HepG2 (cell line): ENCODE results near the gene ABTB2. TPM values are rescaled to one million over a fixed set of nuclear protein-coding genes. Genes with fewer than 3 reads are reported as not detected.
A peak's percentile ranks its signal among the peaks of the same experiment; 100 is the strongest.

Experiments
- ATAC-seq: fragments of 200-7000 bp; cut with Tn5 transposase; 3 replicates; pipeline ENCODE4 v1.9.1; 2020; ENCODE audit warnings: mild to moderate bottlenecking, moderate library complexity
- BruUV-seq: library from RNA; stranded (reverse); fragments of 400-500 nt; replicated peaks from 2 replicates; lab custom pipeline; 2021; lab: Mats Ljungman, UMichigan
- CTCF ChIA-PET: fragments of 300-600 bp; formaldehyde crosslinking; extraction: SDS; loops from one replicate; lab custom pipeline; 2021; ENCODE audit warnings: low total read pairs, inconsistent platforms, low intra/inter-chr PET ratio; lab: Yijun Ruan, JAX
- POLR2A ChIA-PET: fragments of 350-600 bp; sonication (Branson Sonifier 250); formaldehyde crosslinking; loops from one replicate; lab custom pipeline; 2020; ENCODE audit warnings: antibody characterized with exemption, inconsistent platforms; lab: Yijun Ruan, JAX
- DNase-seq: peaks from one replicate; pipeline ENCODE4 v3.0.0-alpha.2; 2015; ENCODE audit warnings: low spot score
- FAIRE-seq: peaks from 3 replicates; lab custom pipeline; 2011; peaks lifted over from hg19 to GRCh38; lab: Jason Lieb, UNC
- H2AFZ ChIP-seq: one replicate; pipeline ENCODE4 v1.6.1; 2011; ENCODE audit warnings: low read length, inconsistent platforms
- H3K27ac ChIP-seq: fragments of 300-600 bp; 3 replicates; pipeline ENCODE4 v1.8.0; 2011; ENCODE audit warnings: mixed run types, mild to moderate bottlenecking, mixed read lengths, low read length, inconsistent platforms; ENCODE audit not compliant: insufficient read depth; ENCODE audit errors: extremely low read length
- H3K27me3 ChIP-seq, 2 experiments: fragments of 200-600 bp in 1 of 2; 2 replicates in 1 of 2; 3 replicates in 1 of 2; pipeline versions ENCODE4 v1.6.0 to v1.8.0; 2011; ENCODE audit warnings: low read length in 2 of 2, mild to moderate bottlenecking in 2 of 2, moderate library complexity in 2 of 2, inconsistent platforms in 1 of 2; ENCODE audit not compliant: insufficient read depth in 2 of 2, control insufficient read depth in 1 of 2
- H3K36me3 ChIP-seq, 2 experiments: fragments of 200-600 bp in 1 of 2; replicated peaks in 1 of 2; 2 replicates in 1 of 2; 3 replicates in 1 of 2; pipeline versions ENCODE4 v1.5.1 to v1.8.0; 2011; ENCODE audit warnings: low read length in 2 of 2, inconsistent platforms in 1 of 2; ENCODE audit not compliant: insufficient read depth in 2 of 2, control insufficient read depth in 1 of 2
- H3K4me1 ChIP-seq: 2 replicates; pipeline ENCODE4 v1.5.1; 2012; ENCODE audit warnings: low read length, inconsistent platforms; ENCODE audit not compliant: insufficient read depth
- H3K4me2 ChIP-seq: 2 replicates; pipeline ENCODE4 v1.6.0; 2011; ENCODE audit warnings: low read depth, low read length, inconsistent platforms
- H3K4me3 ChIP-seq, 3 experiments: fragments of 200-600 bp in 1 of 3; sonication (generic), shearing (Covaris generic) in 1 of 3; replicated peaks in 1 of 3; 2 replicates each; pipeline ENCODE4 v1.5.1; 2011 to 2016; ENCODE audit warnings: low read length in 3 of 3, inconsistent platforms in 2 of 3, low read depth in 2 of 3, mild to moderate bottlenecking in 2 of 3, control low read depth in 1 of 3, mixed read lengths in 1 of 3; ENCODE audit not compliant: insufficient read depth in 1 of 3
- H3K79me2 ChIP-seq: one replicate; pipeline ENCODE4 v1.6.1; 2011; ENCODE audit warnings: low read length, inconsistent platforms; ENCODE audit not compliant: insufficient read depth
- H3K9ac ChIP-seq: 2 replicates; pipeline ENCODE4 v1.6.0; 2011; ENCODE audit warnings: mild to moderate bottlenecking, low read depth, low read length, inconsistent platforms; ENCODE audit not compliant: insufficient read depth
- H3K9me3 ChIP-seq: 2 replicates; pipeline ENCODE4 v1.5.1; 2012; ENCODE audit warnings: mild to moderate bottlenecking, low read length
- H4K20me1 ChIP-seq: 2 replicates; pipeline ENCODE4 v1.6.0; 2011; ENCODE audit warnings: inconsistent platforms, mild to moderate bottlenecking, low read length, moderate library complexity; ENCODE audit not compliant: insufficient read depth
- CCDC6 ChIP-seq: sonication (generic); formaldehyde crosslinking; IDR thresholded peaks from 2 replicates; pipeline ENCODE4 v1.8.1; 2022; ENCODE audit warnings: mild to moderate bottlenecking, missing genetic modification reagents, moderate library complexity
- DR1 ChIP-seq: sonication (generic); formaldehyde crosslinking; IDR thresholded peaks from 2 replicates; pipeline ENCODE4 v1.8.0; 2021; ENCODE audit warnings: mild to moderate bottlenecking, missing genetic modification reagents, inconsistent platforms
- JUN ChIP-seq: sonication (generic); formaldehyde crosslinking; IDR thresholded peaks from 2 replicates; pipeline ENCODE4 v1.4.0; 2020; ENCODE audit warnings: mild to moderate bottlenecking, missing genetic modification reagents
- MAFK ChIP-seq, 2 experiments: IDR thresholded peaks in 1 of 2; conservative IDR thresholded peaks in 1 of 2; 2 replicates each; pipeline ENCODE4 v1.6.1; 2011; ENCODE audit warnings: improper control_type of control experiment in 2 of 2, low read length in 2 of 2
- MED13 ChIP-seq: sonication (generic); formaldehyde crosslinking; IDR thresholded peaks from 2 replicates; pipeline ENCODE4 v1.5.0; 2020; ENCODE audit warnings: missing genetic modification reagents
- NAIF1 ChIP-seq: sonication (generic); formaldehyde crosslinking; IDR thresholded peaks from 2 replicates; pipeline ENCODE4 v1.5.0; 2020; ENCODE audit warnings: mild to moderate bottlenecking, missing genetic modification reagents, borderline replicate concordance
- PHB2 ChIP-seq: fragments of 450-650 bp; IDR thresholded peaks from 2 replicates; pipeline ENCODE4 v1.6.1; 2018; ENCODE audit not compliant: partially characterized antibody
- RARA ChIP-seq: IDR thresholded peaks from 2 replicates; pipeline ENCODE4 v1.6.1; 2016; ENCODE audit warnings: missing genetic modification reagents, missing compliant biosample characterization
- RFX3 ChIP-seq: IDR thresholded peaks from 2 replicates; pipeline ENCODE4 v1.6.1; 2016; ENCODE audit warnings: missing biosample characterization, missing genetic modification reagents
- TBX2 ChIP-seq: sonication (generic); formaldehyde crosslinking; IDR thresholded peaks from 2 replicates; pipeline ENCODE4 v1.5.0; 2020; ENCODE audit warnings: missing genetic modification reagents, mild to moderate bottlenecking, borderline replicate concordance
- TOE1 ChIP-seq: sonication (generic); formaldehyde crosslinking; IDR thresholded peaks from 2 replicates; pipeline ENCODE4 v1.4.0; 2020; ENCODE audit warnings: mild to moderate bottlenecking, missing genetic modification reagents
- YY1 ChIP-seq: IDR thresholded peaks from 2 replicates; pipeline ENCODE4 v1.6.1; 2011; ENCODE audit warnings: low read length, low read depth, moderate library complexity, mild to moderate bottlenecking; ENCODE audit not compliant: insufficient read depth, insufficient replicate concordance
- ZMYM2 ChIP-seq: sonication (generic); formaldehyde crosslinking; IDR thresholded peaks from 2 replicates; pipeline ENCODE4 v1.8.0; 2022; ENCODE audit warnings: mild to moderate bottlenecking, missing genetic modification reagents
- ZMYM3 ChIP-seq: sonication (generic); formaldehyde crosslinking; IDR thresholded peaks from 2 replicates; pipeline ENCODE4 v1.5.1; 2020; ENCODE audit warnings: mild to moderate bottlenecking, missing genetic modification reagents
- ZNF121 ChIP-seq: sonication (generic); formaldehyde crosslinking; IDR thresholded peaks from 2 replicates; pipeline ENCODE4 v1.5.0; 2020; ENCODE audit warnings: mild to moderate bottlenecking, missing genetic modification reagents
- ZNF224 ChIP-seq: sonication (generic); formaldehyde crosslinking; IDR thresholded peaks from 2 replicates; pipeline ENCODE4 v1.5.0; 2020; ENCODE audit warnings: mild to moderate bottlenecking, missing genetic modification reagents
- ZNF256 ChIP-seq: sonication (generic); formaldehyde crosslinking; conservative IDR thresholded peaks from 2 replicates; pipeline ENCODE4 v1.4.0; 2020; ENCODE audit warnings: missing genetic modification reagents
- ZNF317 ChIP-seq: sonication (generic); formaldehyde crosslinking; IDR thresholded peaks from 2 replicates; pipeline ENCODE4 v1.5.0; 2020; ENCODE audit warnings: mild to moderate bottlenecking, missing genetic modification reagents
- ZNF552 ChIP-seq: sonication (generic); formaldehyde crosslinking; IDR thresholded peaks from 2 replicates; pipeline ENCODE4 v1.9.0; 2022; ENCODE audit warnings: missing genetic modification reagents, mild to moderate bottlenecking, borderline replicate concordance
- WGBS: methylation state at CpG from one replicate; pipeline ENCODE4 v1.1.6; 2017; ENCODE audit warnings: low lambda C conversion rate; 5-methylcytosine and 5-hydroxymethylcytosine counted together
- in situ Hi-C: cut with HindIII; loops from 2 replicates; pipeline ENCODE4 v1.10.0; 2017; ENCODE audit warnings: low pct_unique_long_range_greater_than_20kb; ENCODE audit not compliant: extremely low pct_ligation_motif_present
- intact Hi-C: fragments of 100-400 bp; cut with micrococcal nuclease; formaldehyde crosslinking; loops from one replicate; pipeline ENCODE4 v1.10.0; 2022; ENCODE audit not compliant: unreplicated experiment
- polyA plus RNA-seq, 8 experiments: library from polyadenylated mRNA; depleted of rRNA in 3 of 8; stranded (reverse) in 7 of 8; unstranded in 1 of 8; fragments of >200 nt; fragmentation: Illumina TruSeq in 4 of 8; extraction: Trizol in 4 of 8; gene quantifications; 2 replicates each; pipeline versions ENCODE4 v1.2.1 to v1.2.3, GENCODE V29; 2011 to 2016; ENCODE audit warnings: low read depth in 4 of 8, missing spikeins in 1 of 8, mixed read lengths in 1 of 8; ENCODE audit not compliant: insufficient read depth in 1 of 8
- total RNA-seq, 5 experiments: library from RNA; depleted of rRNA; stranded (reverse); fragments of >200 nt; fragmentation: Illumina TruSeq; extraction: Trizol; gene quantifications; 2 replicates each; pipeline ENCODE4 v1.2.3, GENCODE V29; 2016; ENCODE audit warnings: low read depth in 1 of 5
- TF ChIP-seq, protein P1 (sequence below): sonication (generic); formaldehyde crosslinking; IDR thresholded peaks from 2 replicates; pipeline ENCODE4 v1.4.0; 2020; ENCODE audit warnings: missing genetic modification reagents, borderline replicate concordance

Gene ABTB2
- total and polyA plus RNA-seq, 2 of the 13 experiments (the other 11 are each of a cell fraction or from before 2014, with no cell fraction given): 5.1 to 15.4 TPM

DNA sequence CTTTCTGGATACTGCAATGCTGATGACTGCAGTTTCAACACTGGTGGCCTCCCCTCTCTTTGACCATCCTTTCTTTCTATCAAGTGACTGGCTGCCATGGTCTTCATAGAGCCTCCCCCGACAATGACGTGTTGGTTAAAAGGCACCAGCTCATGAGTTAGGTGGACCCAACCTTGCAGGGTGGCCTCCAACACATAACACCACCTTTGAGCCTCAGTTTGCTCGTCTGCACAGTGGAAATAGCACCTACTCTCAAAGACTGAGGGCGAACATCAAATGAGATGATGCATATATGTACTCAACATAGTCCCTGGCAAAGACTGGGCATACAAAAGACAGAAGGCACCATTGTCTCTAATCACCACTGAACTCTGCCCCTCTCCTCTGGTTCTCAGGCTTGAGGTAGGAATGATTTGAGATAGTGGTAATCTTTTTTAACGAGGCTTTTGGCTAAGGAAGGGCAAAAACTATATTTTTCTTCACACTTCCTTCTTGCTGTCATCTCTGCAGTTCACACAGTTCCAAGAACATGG lies 133.3 kb downstream of the ABTB2 start:
- intact Hi-C loops (loop anchor here (1.0 kb wide), 1 partner anchor 50 kb away; no protein-coding TSS in a partner anchor), in situ Hi-C loops (no loop called here)
- H4K20me1 ChIP-seq: no peaks in the 10 kb centered on the region; the same call in 1 of the 2 replicates
- peak overlapping the region; percentile 25 for H3K4me2 ChIP-seq
- ATAC-seq (peak; percentile 81), DNase-seq (peak; percentile 80), FAIRE-seq (no peak)
- peaks cover 55% of the 10 kb centered on the region for H3K4me1 ChIP-seq
- H3K9ac ChIP-seq: no peak overlapping the region
- peak overlapping the region; percentile 32 for H3K27ac ChIP-seq
- CTCF ChIA-PET: no interaction called here
- H2AFZ ChIP-seq: no peak overlapping the region
- POLR2A ChIA-PET: no interaction called here
- H3K79me2 ChIP-seq: no peaks in the 10 kb centered on the region
- no peak overlapping the region for H3K4me3 ChIP-seq
- no peaks in the 10 kb centered on the region for H3K9me3 ChIP-seq
- BruUV-seq: no TSS peak
- WGBS: 58% methylated on average over 5 of the region's 5 CpGs
- H3K36me3 ChIP-seq: no peaks in the 10 kb centered on the region
- no peaks in the 10 kb centered on the region for H3K27me3 ChIP-seq
- TF ChIP-seq NAIF1 (CRISPR knock-in tag): no peak
- no peak for TF ChIP-seq TOE1 (CRISPR knock-in tag)
- TF ChIP-seq YY1: no peak
- TF ChIP-seq, protein P1, sequence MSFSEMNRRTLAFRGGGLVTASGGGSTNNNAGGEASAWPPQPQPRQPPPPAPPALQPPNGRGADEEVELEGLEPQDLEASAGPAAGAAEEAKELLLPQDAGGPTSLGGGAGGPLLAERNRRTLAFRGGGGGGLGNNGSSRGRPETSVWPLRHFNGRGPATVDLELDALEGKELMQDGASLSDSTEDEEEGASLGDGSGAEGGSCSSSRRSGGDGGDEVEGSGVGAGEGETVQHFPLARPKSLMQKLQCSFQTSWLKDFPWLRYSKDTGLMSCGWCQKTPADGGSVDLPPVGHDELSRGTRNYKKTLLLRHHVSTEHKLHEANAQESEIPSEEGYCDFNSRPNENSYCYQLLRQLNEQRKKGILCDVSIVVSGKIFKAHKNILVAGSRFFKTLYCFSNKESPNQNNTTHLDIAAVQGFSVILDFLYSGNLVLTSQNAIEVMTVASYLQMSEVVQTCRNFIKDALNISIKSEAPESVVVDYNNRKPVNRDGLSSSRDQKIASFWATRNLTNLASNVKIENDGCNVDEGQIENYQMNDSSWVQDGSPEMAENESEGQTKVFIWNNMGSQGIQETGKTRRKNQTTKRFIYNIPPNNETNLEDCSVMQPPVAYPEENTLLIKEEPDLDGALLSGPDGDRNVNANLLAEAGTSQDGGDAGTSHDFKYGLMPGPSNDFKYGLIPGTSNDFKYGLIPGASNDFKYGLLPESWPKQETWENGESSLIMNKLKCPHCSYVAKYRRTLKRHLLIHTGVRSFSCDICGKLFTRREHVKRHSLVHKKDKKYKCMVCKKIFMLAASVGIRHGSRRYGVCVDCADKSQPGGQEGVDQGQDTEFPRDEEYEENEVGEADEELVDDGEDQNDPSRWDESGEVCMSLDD (CRISPR knock-in tag): no peak
- no peak for TF ChIP-seq PHB2
- TF ChIP-seq JUN (CRISPR knock-in tag): no peak
- TF ChIP-seq ZNF121 (CRISPR knock-in tag): no peak
- TF ChIP-seq CCDC6 (CRISPR knock-in tag): no peak
- TF ChIP-seq TBX2 (CRISPR knock-in tag): peak; percentile 15; the same call in 1 of the 2 replicates
- TF ChIP-seq ZNF256 (CRISPR knock-in tag): no peak
- no peak for TF ChIP-seq ZNF552
- no peak for TF ChIP-seq ZMYM2
- TF ChIP-seq RFX3 (CRISPR knock-in tag): no peak
- TF ChIP-seq ZNF317: no peak
- TF ChIP-seq MED13: no peak
- TF ChIP-seq ZNF224: no peak
- no peak for TF ChIP-seq RARA (CRISPR knock-in tag)
- peak; percentile 62; the same call in 1 of the 2 replicates for TF ChIP-seq ZMYM3 (CRISPR knock-in tag)
- TF ChIP-seq DR1: no peak
- no peak for TF ChIP-seq MAFK (conservative IDR thresholded peaks at IDR 0.05 in 1 of 2, IDR thresholded peaks at IDR 0.05 in 1 of 2; ENCODE audit: low read length in 2 of 2)
